KMS-11 (cell line): ENCODE results near the gene BCAP31.

Source experiments
- H2AFZ ChIP-seq: fragments of 200-600 bp; sonication (generic); 2 replicates; pipeline ENCODE4 v1.6.1; 2016; ENCODE audit warnings: antibody characterized with exemption, mixed run types, low read depth
- H3K27ac ChIP-seq: fragments of 200-600 bp; sonication (generic); 2 replicates; pipeline ENCODE4 v1.6.1; 2016; ENCODE audit warnings: mild to moderate bottlenecking, mixed run types
- H3K27me3 ChIP-seq: fragments of 200-600 bp; sonication (generic); 2 replicates; pipeline ENCODE4 v1.6.1; 2017; ENCODE audit warnings: mild to moderate bottlenecking, low read depth, mixed run types, moderate library complexity; ENCODE audit not compliant: insufficient read depth
- H3K36me3 ChIP-seq: fragments of 200-600 bp; sonication (generic); 2 replicates; pipeline ENCODE4 v1.6.1; 2017; ENCODE audit warnings: mild to moderate bottlenecking, mixed run types; ENCODE audit not compliant: insufficient read depth
- H3K4me1 ChIP-seq: fragments of 200-600 bp; sonication (generic); 2 replicates; pipeline ENCODE4 v1.6.1; 2016; ENCODE audit warnings: mild to moderate bottlenecking, low read depth, mixed run types; ENCODE audit not compliant: poor library complexity, severe bottlenecking
- H3K4me2 ChIP-seq: fragments of 200-600 bp; sonication (generic); 2 replicates; pipeline ENCODE4 v1.7.0; 2016; ENCODE audit warnings: mild to moderate bottlenecking, mixed run types
- H3K4me3 ChIP-seq: fragments of 200-600 bp; sonication (generic); IDR thresholded peaks from 2 replicates; pipeline ENCODE4 v1.6.1; 2017; ENCODE audit warnings: low read depth, low read length, mixed read lengths; ENCODE audit not compliant: insufficient read depth
- H3K79me2 ChIP-seq: fragments of 200-600 bp; sonication (generic); 2 replicates; pipeline ENCODE4 v1.6.1; 2016; ENCODE audit warnings: low read depth, mixed run types; ENCODE audit not compliant: insufficient read depth
- H3K9ac ChIP-seq: fragments of 200-600 bp; sonication (generic); 2 replicates; pipeline ENCODE4 v1.6.1; 2016; ENCODE audit warnings: mild to moderate bottlenecking, mixed run types
- H4K20me1 ChIP-seq: fragments of 200-600 bp; sonication (generic); 2 replicates; pipeline ENCODE4 v1.6.1; 2016; ENCODE audit warnings: mild to moderate bottlenecking, mixed run types; ENCODE audit not compliant: insufficient read depth
- TF ChIP-seq, protein P1 (sequence below): fragments of 200-600 bp; sonication (generic); conservative IDR thresholded peaks from 2 replicates; pipeline ENCODE4 v1.6.1; 2017; ENCODE audit warnings: low read depth, mild to moderate bottlenecking, antibody characterized with exemption, low read length, moderate library complexity, mixed read lengths

Gene BCAP31

GRCh38 chrX:153741446-153741845, 17.3 kb upstream of the BCAP31 start:
- H3K4me1 ChIP-seq: no peaks in the 10 kb centered on the region
- no peak overlapping the region for H3K4me2 ChIP-seq
- no peaks in the 10 kb centered on the region for H3K27me3 ChIP-seq
- TF ChIP-seq, protein P1, sequence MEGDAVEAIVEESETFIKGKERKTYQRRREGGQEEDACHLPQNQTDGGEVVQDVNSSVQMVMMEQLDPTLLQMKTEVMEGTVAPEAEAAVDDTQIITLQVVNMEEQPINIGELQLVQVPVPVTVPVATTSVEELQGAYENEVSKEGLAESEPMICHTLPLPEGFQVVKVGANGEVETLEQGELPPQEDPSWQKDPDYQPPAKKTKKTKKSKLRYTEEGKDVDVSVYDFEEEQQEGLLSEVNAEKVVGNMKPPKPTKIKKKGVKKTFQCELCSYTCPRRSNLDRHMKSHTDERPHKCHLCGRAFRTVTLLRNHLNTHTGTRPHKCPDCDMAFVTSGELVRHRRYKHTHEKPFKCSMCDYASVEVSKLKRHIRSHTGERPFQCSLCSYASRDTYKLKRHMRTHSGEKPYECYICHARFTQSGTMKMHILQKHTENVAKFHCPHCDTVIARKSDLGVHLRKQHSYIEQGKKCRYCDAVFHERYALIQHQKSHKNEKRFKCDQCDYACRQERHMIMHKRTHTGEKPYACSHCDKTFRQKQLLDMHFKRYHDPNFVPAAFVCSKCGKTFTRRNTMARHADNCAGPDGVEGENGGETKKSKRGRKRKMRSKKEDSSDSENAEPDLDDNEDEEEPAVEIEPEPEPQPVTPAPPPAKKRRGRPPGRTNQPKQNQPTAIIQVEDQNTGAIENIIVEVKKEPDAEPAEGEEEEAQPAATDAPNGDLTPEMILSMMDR: no peak
- H3K4me3 ChIP-seq: no peak overlapping the region
- H4K20me1 ChIP-seq: no peaks in the 10 kb centered on the region
- H3K9ac ChIP-seq: no peak overlapping the region
- no peak overlapping the region for H2AFZ ChIP-seq
- H3K79me2 ChIP-seq: no peaks in the 10 kb centered on the region
- no peak overlapping the region for H3K27ac ChIP-seq
- H3K36me3 ChIP-seq: no peaks in the 10 kb centered on the region

DNA sequence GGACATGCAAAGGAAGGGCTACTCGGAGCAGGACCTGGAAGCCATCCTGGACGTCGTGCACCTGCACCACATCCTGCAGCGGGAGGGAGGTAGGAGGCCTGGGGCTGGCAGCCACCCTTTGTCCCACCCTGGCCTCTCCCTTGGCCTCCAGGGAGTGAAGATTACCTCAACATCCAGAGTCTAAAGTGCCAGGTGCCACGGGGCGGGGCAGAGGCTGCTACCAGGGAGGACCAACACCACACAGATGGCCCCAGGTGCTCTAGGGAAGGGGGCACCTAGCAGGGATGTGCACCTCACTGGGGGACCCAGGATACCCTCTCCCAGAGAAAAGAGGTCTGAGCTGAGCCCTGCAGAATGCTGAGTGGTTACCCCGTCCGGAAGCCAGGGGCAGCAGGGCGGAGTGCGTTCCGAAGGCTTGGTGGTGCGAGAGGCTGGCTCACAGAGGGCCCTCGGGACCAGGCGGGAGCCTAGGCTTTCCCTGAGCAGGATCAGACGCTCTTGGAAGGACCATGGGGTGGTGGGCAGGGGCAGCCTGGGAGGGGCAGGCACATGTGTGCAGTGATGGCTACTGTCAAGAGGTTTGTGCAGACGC, 16.5 kb upstream of the BCAP31 start:
- Histone ChIP-seq H3K9ac (no peak overlapping the region), H3K27ac (no peak overlapping the region), H3K79me2 (no peaks in the 10 kb centered on the region), H3K4me2 (no peak overlapping the region), H3K4me3 (no peak overlapping the region), H4K20me1 (no peaks in the 10 kb centered on the region), H3K4me1 (no peaks in the 10 kb centered on the region), H3K36me3 (no peaks in the 10 kb centered on the region), H3K27me3 (no peaks in the 10 kb centered on the region), H2AFZ (no peak overlapping the region)
- TF ChIP-seq, protein P1: no peak

DNA sequence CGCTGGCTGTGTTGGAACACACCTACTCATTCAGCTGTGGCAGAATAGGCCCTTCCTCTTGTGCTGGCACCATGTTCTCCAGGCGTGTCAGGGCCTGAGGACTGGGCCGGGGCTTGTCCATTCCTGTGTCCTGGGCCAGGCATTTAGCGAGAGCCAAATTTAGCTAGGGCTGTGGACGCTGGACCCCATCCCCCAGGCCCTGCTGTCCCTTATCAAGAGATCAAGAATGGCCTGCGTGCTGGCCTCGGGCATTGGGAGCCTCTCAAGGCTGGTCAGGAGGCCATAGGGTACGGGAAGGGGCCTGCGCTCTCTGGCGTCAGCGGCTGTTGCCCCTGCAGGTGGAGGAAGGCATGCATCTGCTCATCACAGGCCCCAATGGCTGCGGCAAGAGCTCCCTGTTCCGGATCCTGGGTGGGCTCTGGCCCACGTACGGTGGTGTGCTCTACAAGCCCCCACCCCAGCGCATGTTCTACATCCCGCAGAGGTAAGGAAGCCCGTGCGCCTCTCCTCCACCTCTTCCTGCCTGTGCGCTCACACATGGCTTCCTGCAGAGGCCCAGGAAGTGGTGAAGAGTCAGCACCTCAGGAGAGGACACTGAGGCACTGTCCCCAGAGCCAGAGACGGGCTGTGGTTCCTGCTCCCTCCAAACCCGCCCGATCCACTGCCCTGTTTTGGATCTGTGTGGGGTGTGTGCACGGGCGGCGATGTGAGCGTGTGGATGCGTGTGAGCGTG, 15.7 kb upstream of the BCAP31 start:
- H3K27me3 ChIP-seq: no peaks in the 10 kb centered on the region
- TF ChIP-seq, protein P1: no peak
- H3K27ac ChIP-seq: no peak overlapping the region
- H3K9ac ChIP-seq: no peak overlapping the region
- H3K4me2 ChIP-seq: no peak overlapping the region
- H2AFZ ChIP-seq: no peak overlapping the region
- H4K20me1 ChIP-seq: no peaks in the 10 kb centered on the region
- H3K4me3 ChIP-seq: no peak overlapping the region
- no peaks in the 10 kb centered on the region for H3K36me3 ChIP-seq
- H3K79me2 ChIP-seq: no peaks in the 10 kb centered on the region
- no peaks in the 10 kb centered on the region for H3K4me1 ChIP-seq

DNA sequence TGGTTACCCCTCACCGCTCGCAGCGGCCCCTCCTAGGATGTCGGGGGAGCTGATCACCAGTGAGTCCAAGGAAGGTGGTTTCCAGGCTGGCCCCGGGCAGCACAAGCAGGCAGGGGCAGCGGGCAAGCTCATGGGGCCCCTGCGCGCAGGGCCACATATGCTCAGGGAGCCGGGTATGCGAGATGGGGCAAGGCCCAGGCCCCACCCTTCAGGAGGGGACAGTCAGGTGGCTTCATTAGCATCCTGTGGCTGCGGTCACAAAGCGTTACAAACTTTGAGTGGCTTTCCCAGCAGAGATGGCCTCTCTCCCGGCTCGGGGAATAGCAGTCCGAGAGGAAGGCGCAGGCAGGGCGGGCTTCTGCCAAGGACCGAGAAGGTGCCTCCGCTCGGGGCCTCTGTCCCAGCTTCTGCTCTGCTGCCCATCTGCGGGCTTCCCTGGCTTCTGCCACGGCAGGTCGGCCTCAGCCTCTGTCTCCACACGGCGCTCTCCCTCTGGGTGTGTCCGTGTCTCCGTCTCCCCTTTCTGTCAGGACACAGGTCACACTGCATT, 13.9 kb upstream of the BCAP31 start:
- Histone ChIP-seq H3K27me3 (no peaks in the 10 kb centered on the region), H2AFZ (no peak overlapping the region), H3K36me3 (no peaks in the 10 kb centered on the region), H4K20me1 (no peaks in the 10 kb centered on the region), H3K4me2 (no peak overlapping the region), H3K9ac (no peak overlapping the region), H3K79me2 (no peaks in the 10 kb centered on the region), H3K4me3 (no peak overlapping the region), H3K27ac (no peak overlapping the region), H3K4me1 (no peaks in the 10 kb centered on the region)
- TF ChIP-seq, protein P1: no peak
